CD4-positive, alpha-beta T cell treated with Interleukin-1 beta for 1 hour (primary cell): ENCODE data around the gene ACBD3.

Experiments used
- DNase-seq, 2 donors: peaks; one replicate each; pipeline ENCODE4 v3.0.0-alpha.2; 2020 to 2022

ACBD3 gene

DNA sequence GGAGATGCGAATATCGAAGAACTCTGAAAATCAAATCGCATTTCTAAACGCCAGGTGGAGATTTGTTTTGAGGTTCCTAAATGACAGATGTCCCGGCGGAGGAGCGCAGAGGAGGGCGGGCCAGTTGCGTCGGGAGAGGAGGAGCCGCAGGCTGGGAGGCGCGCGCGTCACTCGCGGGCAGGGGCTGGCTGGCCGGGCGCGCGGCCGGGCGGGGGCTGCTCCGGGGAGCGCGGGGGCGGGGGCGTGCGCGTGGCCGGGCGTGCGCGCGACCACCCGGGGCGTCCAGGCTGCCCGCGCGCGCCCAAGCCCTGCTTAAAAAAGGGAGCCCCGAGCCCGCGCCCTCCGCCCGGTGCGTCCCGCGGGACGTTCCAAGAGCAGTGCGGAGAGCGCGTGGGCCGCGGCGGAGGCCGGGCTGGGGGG, 76.7 kb downstream of the ACBD3 start:
- peak; percentile 80 to 87 for DNase-seq

DNA sequence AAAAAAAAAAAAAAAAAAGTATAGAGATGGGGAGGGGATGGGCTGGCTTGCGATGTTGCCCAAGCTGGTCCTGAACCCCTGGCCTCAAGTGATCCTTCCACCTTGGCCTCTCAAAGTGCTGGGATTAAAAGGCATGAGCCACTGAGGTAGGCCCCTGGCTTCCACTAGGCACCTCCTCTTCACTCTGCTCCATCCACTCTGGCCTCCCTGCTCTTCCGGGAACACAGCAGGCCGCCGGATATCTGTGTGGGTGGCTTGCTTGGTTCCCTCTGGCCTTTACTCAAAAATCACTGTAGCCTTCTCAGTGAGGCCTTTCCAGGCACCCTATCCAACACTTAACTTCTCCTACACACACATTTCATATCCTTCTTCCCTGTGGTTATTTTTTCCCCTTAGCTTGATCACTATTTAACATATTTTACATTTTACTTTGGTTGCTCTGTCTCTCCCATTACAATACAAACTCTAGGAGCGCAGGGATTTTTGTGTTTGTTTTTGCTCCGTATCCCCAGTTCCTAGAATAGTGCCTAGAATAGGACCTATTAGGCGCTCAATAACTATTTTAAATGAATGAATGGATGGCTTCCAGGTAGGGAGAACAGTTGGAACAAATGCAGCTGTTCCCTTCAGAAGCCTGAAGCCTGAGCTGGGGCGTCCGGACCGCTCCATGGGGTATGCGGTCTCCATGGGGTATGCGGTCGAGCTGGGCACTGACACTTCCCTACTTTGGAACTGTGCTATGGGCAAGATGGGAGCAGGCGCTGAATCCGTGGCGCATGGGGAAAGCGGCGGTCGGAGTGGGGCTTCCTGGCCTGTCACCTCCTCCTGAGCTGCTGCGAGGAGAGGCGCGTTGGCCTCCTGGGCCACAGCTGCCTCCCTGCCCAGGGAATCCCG, 77.4 kb downstream of the ACBD3 start:
- DNase-seq: no peak

GRCh38 chr1:226107471-226108460, 78.8 kb downstream of the ACBD3 start:
- DNase-seq: peak in 1 of 2 donors; percentile 25

- DNase-seq: no peak
Observed at GRCh38 chr1:226104671-226105121, 81.8 kb downstream of the ACBD3 start.

- peak in 1 of 2 donors; percentile 32 for DNase-seq
Observed at GRCh38 chr1:226100436-226101391, 85.8 kb downstream of the ACBD3 start.

DNA sequence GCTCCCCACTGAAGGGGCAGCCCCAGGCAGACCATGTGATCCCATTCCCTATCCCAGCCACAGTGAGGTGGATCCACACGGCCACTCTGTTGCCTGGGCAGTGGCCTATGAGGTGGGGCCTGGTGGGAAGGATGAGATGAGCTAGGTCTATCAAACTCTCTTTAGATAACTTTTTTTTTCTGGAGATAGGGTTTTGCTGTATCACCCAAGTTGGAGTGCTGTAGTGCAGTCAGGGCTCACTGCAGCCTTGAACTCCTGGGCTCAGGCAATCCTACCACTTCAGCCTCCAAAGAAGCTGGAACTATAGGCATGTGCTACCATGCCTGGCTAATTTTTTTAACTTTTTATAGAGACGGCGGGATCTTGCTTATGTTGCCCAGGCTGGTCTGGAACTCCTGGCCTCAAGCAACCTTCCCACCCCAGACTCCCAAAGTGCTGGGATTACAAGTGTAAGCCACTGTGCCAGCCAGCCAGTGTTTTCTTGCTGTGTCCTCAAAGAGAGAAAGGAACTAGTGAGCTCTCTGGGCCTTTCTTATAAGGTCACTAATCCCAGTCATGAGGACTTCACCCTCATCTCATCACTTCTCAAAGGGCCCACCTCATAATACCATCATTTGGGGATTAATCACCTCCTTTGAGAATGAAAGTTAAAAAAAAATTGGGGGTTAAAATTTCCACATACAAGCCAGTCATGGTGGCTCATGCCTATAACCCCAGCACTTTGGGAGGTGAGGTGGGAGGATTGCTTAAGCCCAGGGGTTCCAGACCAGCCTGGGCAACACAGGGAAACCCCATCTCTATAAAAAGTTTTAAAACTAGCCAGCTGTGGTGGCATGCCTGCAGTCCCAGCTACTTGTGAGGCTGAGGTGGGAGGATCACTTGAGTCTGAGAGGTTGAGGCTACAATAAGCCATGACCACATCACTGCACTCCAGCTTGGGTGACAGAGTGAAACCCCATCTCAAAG, 87.4 kb downstream of the ACBD3 start:
- peak in 1 of 2 donors; percentile 22 for DNase-seq

DNA sequence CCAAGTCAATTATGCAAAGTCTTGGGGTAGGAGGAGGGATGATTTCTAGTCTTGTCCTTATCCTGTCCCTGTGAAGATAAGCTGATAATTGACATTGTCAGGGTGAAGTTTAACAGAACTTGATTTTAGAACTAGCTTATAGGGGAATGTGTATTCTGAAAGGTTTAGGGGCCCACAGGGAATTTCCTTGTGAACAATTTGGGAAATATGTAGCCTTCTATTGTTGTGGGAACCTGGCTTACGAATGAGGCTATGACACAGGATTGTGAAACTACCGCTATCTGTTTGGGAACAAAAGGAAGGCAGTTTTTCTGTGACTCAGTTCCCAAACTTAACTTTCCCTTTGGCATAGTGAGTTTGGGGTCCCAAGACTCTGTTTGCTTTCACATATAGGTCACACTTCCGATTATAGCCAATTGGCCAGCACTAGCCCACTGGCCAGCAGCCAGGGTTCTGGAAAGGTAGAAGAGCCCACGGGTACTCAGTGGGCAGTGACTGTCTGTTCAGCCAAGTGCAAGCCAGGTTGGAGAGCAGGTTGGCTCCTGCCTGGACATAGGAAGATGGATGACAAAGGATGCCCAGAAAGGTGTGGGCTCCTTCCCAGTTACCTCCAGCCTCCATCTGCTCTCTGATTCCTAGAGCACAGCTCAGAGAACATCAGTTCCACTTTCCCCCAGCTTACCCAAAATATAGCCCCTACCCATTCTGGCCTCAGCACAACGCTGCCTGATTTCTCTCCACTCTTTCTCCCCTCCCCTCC, 88.5 kb downstream of the ACBD3 start:
- no peak for DNase-seq

DNA sequence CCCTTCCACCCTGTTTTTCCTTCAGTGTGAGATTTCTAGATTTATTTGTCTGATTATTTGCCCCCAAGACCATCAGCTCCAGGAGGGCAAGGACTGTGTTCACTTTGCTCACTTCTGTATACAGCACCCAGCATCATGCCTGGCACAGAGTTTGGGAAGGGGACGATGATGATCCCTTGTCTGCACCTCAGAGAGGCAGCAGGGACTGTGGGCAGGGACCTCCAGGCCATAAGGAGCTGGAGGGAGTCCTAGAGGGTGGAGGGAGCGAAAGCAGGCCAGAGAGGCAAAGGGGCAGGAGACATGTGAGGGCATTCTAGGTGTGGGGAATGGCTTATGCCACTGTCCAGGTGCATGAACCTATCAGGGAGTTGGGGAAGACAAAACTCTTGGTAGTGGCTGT, 91.3 kb downstream of the ACBD3 start:
- DNase-seq: no peak
